GM10847 (cell line): ENCODE data around the gene ACIN1.

Experiments used
- POLR2A ChIP-seq: IDR thresholded peaks from 2 replicates; pipeline ENCODE4 v1.6.1; 2011; ENCODE audit not compliant: insufficient read length; ENCODE audit errors: extremely low read depth

Gene ACIN1

GRCh38 chr14:23051141-23052057 is 43.5 kb downstream of the ACIN1 start:
- no peak for TF ChIP-seq POLR2A

- no peak for TF ChIP-seq POLR2A
Measured at GRCh38 chr14:23049011-23049410, 45.9 kb downstream of the ACIN1 start.

- no peak for TF ChIP-seq POLR2A
Measured at GRCh38 chr14:23047751-23048693, 46.9 kb downstream of the ACIN1 start.

- no peak for TF ChIP-seq POLR2A
Measured at GRCh38 chr14:23047034-23047634, 47.8 kb downstream of the ACIN1 start.

- no peak for TF ChIP-seq POLR2A
Measured at GRCh38 chr14:23045419-23046357, 49.2 kb downstream of the ACIN1 start.

GRCh38 chr14:23044840-23045239 is 50.1 kb downstream of the ACIN1 start:
- no peak for TF ChIP-seq POLR2A

GRCh38 chr14:23043754-23044153 is 51.2 kb downstream of the ACIN1 start:
- TF ChIP-seq POLR2A: no peak

GRCh38 chr14:23043145-23043544 is 51.8 kb downstream of the ACIN1 start:
- no peak for TF ChIP-seq POLR2A

GRCh38 chr14:23042162-23042965 is 52.6 kb downstream of the ACIN1 start, which contains the start of gene PSMB11:
TSS of gene PSMB11 (plus strand) at chr14:23042212. CDS start at chr14:23042226, 14 bp downstream.
- TF ChIP-seq POLR2A: no peak

GRCh38 chr14:23041729-23042128 is 53.2 kb downstream of the ACIN1 start:
- TF ChIP-seq POLR2A: no peak

- TF ChIP-seq POLR2A: no peak
Measured at GRCh38 chr14:23040100-23040499, 54.8 kb downstream of the ACIN1 start.

- no peak for TF ChIP-seq POLR2A
Measured at GRCh38 chr14:23035303-23036144, 59.4 kb downstream of the ACIN1 start.
